HG03039 (cell line): Measurements from ENCODE around the gene MTCL1.

Experiments
- ATAC-seq: cut with Tn5 transposase; IDR thresholded peaks from one replicate; pipeline ENCODE4 v1.9.1; 2021; ENCODE audit warnings: mild to moderate bottlenecking, moderate library complexity; ENCODE audit not compliant: unreplicated experiment

The MTCL1 gene

GRCh38 chr18:8705238-8705960, at the start of gene MTCL1:
Gene MTCL1 (plus strand): TSS chr18:8705556. CDS start chr18:8705661, 105 bp downstream.
- peak; percentile 26 for ATAC-seq

DNA sequence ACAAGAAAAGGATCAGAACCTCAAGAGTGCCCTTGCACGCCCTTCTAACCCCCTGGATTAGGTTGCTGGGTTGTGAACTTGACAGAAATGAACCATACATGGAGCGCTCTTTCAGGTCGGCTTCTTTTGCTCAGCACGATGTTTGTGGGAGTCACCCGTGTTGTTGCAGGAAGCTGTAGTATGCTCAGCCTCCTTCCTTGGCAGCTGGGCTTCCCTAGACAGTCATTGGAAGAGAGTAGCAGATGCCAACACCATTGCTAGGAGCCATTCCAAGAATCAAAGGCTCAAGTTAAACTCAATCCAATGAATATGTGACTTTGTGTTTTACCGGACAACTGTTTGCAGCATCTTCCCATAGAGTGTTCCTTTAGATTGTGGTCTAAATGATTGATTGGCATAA, 49.1 kb upstream of the MTCL1 start:
- no peak for ATAC-seq

DNA sequence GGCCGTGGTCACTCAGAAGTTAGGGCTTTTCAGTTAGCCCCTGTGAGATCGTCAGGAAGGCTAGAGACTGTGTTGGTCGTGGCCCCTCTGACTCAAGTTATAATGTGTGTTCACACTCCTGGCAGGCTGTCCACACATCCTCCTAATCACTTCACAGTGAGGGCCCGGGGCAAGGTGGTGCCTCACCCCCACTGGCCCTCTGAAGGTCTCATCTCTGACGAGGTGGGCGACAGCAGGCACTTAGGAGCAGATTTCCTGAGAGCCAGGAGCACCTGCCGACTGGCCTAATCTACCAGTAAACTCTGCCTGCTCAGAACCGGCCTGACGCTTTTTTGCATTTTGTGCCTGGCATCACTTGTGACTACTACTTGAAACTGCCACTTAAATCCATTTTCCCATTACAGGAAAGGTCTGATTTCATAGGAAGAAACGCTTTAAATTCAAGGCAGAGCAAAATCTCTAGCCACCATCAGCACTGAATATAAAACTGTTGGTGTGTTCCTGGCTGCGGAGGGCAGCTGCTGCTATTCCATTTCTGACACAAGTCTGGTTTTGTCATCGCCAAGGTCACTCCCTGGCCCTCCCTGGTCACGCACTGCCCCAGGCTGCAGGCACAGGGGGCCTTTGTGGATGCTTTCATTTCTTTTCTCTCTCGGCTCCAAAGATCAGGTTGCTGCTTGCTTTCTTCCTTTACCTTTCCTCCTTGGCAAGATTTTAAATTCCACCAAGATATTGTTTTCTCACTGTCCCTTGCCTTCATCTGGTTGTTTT, 48.1 kb upstream of the MTCL1 start:
- ATAC-seq = no peak

- ATAC-seq = no peak
These were observed 47.4 kb upstream of the MTCL1 start for GRCh38 chr18:8657873-8658470.

GRCh38 chr18:8658858-8659485, 46.4 kb upstream of the MTCL1 start:
- ATAC-seq = no peak

GRCh38 chr18:8659609-8660242, 45.6 kb upstream of the MTCL1 start:
- no peak for ATAC-seq

DNA sequence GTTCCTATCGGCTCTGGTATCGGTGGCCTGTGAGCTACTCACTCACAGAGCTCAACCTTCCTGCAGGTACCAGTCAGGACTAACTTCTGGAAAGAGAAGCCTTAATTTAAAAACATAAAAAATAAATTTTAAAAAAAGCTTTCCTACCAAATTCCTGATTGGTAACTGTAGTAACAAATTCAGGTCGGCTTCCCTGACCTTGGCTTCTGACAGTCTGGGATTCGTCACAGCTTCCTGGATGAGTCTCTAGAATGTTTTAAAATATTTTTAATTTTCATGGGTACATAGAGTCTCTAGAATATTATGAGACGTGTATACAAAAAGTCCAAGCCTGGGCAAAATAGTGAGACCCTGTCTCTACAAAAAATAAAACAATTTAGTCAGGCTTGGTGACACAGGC, 45.0 kb upstream of the MTCL1 start:
- no peak for ATAC-seq

DNA sequence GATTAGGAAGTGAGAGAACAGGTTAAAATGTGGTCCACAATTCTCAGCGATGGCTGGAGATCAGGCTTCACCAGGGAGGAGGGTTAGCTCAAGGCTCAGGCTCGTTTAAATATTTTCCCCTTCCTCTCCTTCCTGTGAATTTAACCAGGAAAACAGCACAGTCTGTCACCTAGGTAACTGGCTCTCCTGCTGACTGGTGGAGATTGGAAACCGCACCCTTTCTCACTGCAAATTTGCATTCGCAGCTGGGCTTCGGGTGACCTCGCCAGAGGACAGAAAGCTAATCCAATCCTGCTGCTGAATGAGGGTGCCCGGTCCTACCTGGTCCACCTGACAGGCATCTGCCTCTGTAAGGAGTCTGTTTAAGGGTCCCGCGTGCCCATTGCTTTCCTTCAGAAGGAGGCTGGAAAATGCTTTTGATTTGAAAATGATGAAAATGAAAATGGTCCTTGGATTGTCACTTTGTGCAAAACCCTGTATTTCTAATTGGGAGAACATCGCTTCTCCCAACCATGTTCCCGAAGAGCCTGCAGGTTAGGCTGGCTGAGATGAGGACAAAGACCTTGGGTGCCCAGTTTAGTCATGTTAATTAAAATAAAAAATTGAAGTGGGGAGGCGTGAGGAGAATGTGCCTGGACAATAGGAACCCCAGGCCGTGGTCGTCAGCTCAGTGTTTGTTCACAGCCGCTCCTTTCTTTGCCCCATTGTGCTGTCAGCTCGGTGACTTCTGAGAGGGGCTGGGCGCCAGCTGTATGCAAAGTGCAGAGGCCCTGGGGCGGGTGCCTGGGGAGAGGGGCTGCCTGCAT, 43.4 kb upstream of the MTCL1 start:
- ATAC-seq = no peak

GRCh38 chr18:8662560-8663255, 42.6 kb upstream of the MTCL1 start:
- ATAC-seq = no peak

GRCh38 chr18:8667846-8668245, 37.5 kb upstream of the MTCL1 start:
- no peak for ATAC-seq

DNA sequence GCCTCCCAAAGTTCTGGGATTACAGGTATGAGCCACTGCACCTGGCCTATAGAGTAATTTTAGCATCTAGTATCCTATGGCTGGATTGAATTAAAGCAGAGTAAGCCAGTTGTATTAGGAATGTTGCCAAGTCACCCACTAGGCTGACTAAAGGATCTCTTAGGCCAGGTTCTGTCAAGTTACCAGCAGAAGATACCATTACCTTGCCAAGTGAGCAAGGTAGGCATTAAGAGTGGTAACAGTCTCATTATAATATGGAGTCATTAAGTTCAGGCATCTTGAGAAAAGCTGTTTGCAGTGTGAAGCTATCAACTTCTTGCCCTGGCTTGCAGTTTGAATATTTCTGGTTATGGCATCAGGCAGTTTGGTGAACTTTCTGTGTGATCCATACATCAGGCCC, 37.0 kb upstream of the MTCL1 start:
- ATAC-seq = no peak

GRCh38 chr18:8669571-8669970, 35.8 kb upstream of the MTCL1 start:
- ATAC-seq = no peak

DNA sequence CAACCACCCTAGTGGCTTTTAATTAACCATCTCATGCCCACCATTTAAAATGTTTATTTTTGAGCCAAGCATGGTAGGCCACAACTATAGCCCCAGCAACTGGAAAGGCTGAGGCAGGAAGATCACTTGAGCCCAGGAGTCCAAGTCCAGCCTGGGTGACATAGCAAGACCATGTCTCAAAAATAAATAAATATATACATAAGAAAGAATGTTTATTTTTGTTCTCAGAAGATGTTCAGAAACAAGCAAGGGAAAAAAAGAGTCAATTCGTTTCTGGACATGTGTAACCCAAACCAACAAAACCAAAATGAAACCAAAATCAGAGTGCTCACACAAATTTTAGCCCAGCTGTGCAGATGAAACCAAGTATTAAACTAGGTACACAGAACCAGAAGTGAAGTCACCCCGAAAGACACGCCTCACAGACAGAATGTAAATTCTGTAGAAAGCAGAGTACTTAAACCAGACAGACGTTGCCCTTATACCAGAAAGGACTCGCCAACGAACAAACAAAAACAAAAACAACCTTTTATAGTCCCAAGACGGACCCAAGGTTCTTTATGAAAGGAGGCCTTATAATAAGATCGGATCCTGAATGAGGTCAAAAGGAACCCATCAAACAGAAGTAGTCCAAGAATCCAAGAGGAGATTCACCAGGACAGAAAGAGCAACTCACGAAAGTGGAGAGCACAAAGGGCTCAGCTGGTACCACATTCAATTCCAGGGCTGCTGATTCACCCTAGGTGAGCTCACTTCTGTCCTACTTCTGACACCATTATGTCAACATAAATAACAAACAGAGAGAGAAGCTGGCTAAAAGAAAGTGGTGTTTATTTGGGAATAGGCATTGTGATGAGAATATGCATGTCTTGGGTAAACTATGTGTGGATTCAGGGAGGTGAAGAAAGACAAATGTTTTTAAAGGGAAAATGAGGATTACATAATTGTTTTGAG, 31.8 kb upstream of the MTCL1 start:
- ATAC-seq = peak; percentile 70

- ATAC-seq = no peak
These were observed 30.3 kb upstream of the MTCL1 start for GRCh38 chr18:8675057-8675456.

DNA sequence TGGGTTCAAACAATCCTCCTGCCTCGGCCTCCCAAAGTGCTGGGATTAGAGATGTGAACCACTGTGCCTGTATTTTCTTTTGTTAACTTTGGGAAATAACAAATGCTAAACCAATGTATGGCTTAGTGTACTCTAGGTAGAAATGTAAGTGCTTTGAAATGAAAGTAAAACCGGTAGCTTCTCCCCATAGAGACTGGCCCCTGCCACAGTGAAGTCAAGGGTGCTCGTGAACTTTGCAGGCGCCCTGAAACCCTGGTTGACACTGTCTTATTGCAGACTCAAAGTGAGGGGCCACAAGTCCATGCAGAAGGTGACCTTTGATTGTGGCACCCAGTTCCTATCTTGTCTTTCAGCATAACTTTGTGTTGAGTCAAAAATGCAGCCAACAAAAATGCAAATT, 24.2 kb upstream of the MTCL1 start:
- ATAC-seq = no peak

- ATAC-seq = no peak
These were observed 20.8 kb upstream of the MTCL1 start for GRCh38 chr18:8684577-8684976.

DNA sequence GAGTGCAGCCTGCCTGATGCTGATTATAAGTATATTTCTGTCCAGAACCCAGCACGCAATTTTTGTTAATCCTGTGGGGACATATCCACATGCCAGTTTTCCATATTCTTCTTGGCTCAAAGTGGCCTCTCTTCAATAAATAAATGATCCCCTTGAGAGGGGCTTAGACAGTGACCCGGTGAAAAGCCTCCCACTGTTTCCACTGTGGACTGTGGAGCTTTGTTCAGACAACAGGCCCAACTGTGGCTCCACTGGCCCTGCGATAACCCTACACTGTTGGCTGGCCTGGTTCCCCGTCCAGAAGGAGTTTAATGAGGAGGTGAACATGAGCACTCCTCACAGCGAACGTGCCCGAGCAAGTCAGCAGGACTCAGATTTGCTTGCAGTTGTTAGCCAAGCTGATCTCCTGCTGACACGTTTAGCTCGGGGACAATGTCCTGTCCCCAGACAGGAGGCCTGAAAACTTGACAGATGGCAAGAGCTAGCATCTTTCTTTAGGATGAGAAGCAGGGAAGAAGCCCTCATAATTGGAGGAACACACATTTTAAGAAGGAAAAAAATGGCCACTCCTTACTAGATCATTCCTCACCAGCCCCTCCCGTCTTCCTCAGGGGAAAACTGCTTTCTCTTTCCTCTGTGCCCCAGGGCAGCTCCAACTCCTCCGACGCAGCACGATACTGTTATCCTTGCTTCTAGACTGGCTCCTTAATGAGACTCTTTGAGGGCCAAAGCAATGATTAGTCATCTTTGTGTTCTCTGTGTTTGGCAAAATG, 20.0 kb upstream of the MTCL1 start:
- no peak for ATAC-seq

- ATAC-seq = no peak
These were observed 19.5 kb upstream of the MTCL1 start for GRCh38 chr18:8685914-8686216.
